ENCODE measurements around the gene ABL1.

- TF ChIP-seq CTCF (IDR thresholded peaks at IDR 0.05), result no peak
- no peak for TF ChIP-seq POLR2A (IDR thresholded peaks at IDR 0.05)
- no peak for TF ChIP-seq EP300 (IDR thresholded peaks at IDR 0.05)
Measured at GRCh38 chr9:130886981-130887380, 51.9 kb downstream of the ABL1 start.
